Measurements from ENCODE around the gene NCR1. TPM values are rescaled to one million over a fixed set of nuclear protein-coding genes. Genes with fewer than 3 reads are reported as not detected.

NCR1 gene
- total and polyA plus RNA-seq, 10 of the 15 experiments (the other 5 are each of a cell fraction or from before 2014, with no cell fraction given) = 0.06 to 6.9 (median 0.13) TPM; not detected in 7

DNA sequence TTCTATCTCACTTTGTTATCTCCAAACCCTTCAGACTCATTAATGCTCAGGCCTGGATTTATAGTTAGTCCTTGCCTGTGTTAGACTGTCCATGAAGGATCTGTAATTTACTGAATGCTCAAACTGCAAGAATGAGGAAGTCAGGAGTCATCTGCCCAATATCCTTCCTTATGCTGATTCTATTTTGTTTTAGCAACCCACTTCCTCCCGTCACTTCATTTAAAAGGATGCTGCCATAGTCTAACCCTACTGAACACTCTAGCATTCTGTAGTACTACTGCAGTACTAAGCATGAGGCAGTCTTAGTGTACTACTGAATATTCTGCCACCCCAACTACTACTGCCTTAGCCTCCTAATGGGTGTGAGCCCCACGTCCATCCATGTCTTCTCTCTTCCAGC is 30.4 kb upstream of the NCR1 start:
- no peak overlapping the region for H3K4me2 ChIP-seq (ENCODE audit: control insufficient read depth, insufficient read depth)
- H3K79me2 ChIP-seq (ENCODE audit: control insufficient read depth, insufficient read depth, low read length) = no peaks in the 10 kb centered on the region
- no peak overlapping the region for H3K4me3 ChIP-seq
- H3K36me3 ChIP-seq (ENCODE audit: control insufficient read depth in 2 of 2, insufficient read depth in 2 of 2, low read length in 1 of 2) = no peaks in the 10 kb centered on the region
- in situ Hi-C loops (cut with MboI) (no loop called here), intact Hi-C loops (cut with micrococcal nuclease; ENCODE audit: unreplicated experiment) (no loop called here)
- 0% methylated on average over 2 of the region's 2 CpGs for WGBS (ENCODE audit: insufficient coverage, insufficient replicate concordance, low lambda C conversion rate, missing lambda C conversion rate)
- FAIRE-seq = no peak
- H3K27me3 ChIP-seq (replicated peaks in 1 of 2; ENCODE audit: control insufficient read depth in 2 of 2, insufficient read depth in 2 of 2, low read length in 1 of 2) = no peaks in the 10 kb centered on the region; a peak in 1 of 4 replicates
- no peaks in the 10 kb centered on the region; the same call in 2 of the 3 replicates for H3K9me3 ChIP-seq (replicated peaks; ENCODE audit: control insufficient read depth, insufficient read depth, low read length)
- CTCF ChIA-PET = no interaction called here
- POLR2A ChIA-PET = no interaction called here
- no TSS peak for BruUV-seq (replicated peaks)
- TF ChIP-seq SPI1 (IDR thresholded peaks at IDR 0.05; ENCODE audit: borderline replicate concordance, insufficient read depth, low read depth, low read length) (peak; percentile 36; the same call in 1 of the 2 replicates), EZH2 (IDR thresholded peaks at IDR 0.05; ENCODE audit: borderline replicate concordance, control insufficient read depth, low read depth, low read length) (no peak)
- DNase-seq (ENCODE audit: low read depth, low spot score) = no peak
- no peaks in the 10 kb centered on the region for H3K4me1 ChIP-seq (ENCODE audit: control insufficient read depth, insufficient read depth, low read length)
- H4K20me1 ChIP-seq (ENCODE audit: control insufficient read depth, insufficient read depth) = no peaks in the 10 kb centered on the region
- no peak overlapping the region for H3K27ac ChIP-seq (ENCODE audit: control insufficient read depth, insufficient read depth)
- SMC1A ChIA-PET (ENCODE audit: uncharacterized antibody, unreplicated experiment) = interaction anchor here (0.7 kb wide), 1 partner anchor 94 kb away, joined by 3 read pairs; no protein-coding TSS in a partner anchor
- no peak for ATAC-seq
- no peak overlapping the region for H2AFZ ChIP-seq (ENCODE audit: control insufficient read depth, low read depth, low read length)
- RAD21 ChIA-PET (ENCODE audit: unreplicated experiment) = no interaction called here
- H3K9ac ChIP-seq (ENCODE audit: control insufficient read depth, insufficient read depth, low read length) = no peak overlapping the region

DNA sequence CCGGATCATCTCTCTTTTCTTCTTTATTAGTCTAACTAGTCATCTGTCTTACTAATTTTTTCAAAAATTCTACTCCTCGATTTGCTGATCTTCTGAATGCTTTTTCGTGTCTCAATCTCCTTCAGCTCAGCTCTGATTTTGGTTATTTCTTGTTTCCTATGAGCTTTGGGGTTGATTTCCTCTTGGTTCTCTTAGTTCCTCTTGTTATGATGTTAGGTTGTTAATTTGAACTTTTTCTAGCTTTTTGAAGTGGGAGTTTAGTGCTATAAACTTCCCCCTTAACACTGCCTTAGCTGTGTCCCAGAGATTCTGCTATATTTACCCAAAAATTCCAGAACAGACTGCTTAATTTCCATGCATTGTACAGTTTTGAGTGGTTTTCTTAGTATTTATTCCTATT is 28.5 kb upstream of the NCR1 start:
- H3K4me3 ChIP-seq = no peak overlapping the region
- no TSS peak for BruUV-seq (replicated peaks)
- H2AFZ ChIP-seq (ENCODE audit: control insufficient read depth, low read depth, low read length) = no peak overlapping the region
- FAIRE-seq (no peak), DNase-seq (ENCODE audit: low read depth, low spot score) (no peak), ATAC-seq (no peak)
- ChIA-PET CTCF (interaction anchor here (0.9 kb wide), 1 partner anchor 81 kb away, joined by 3 read pairs; no protein-coding TSS in a partner anchor), POLR2A (no interaction called here), SMC1A (ENCODE audit: uncharacterized antibody, unreplicated experiment) (no interaction called here), RAD21 (ENCODE audit: unreplicated experiment) (no interaction called here)
- H3K79me2 ChIP-seq (ENCODE audit: control insufficient read depth, insufficient read depth, low read length) = no peaks in the 10 kb centered on the region
- H3K27me3 ChIP-seq (replicated peaks in 1 of 2; ENCODE audit: control insufficient read depth in 2 of 2, insufficient read depth in 2 of 2, low read length in 1 of 2) = no peaks in the 10 kb centered on the region; a peak in 1 of 4 replicates
- in situ Hi-C loops (cut with MboI) (no loop called here), intact Hi-C loops (cut with micrococcal nuclease; ENCODE audit: unreplicated experiment) (no loop called here)
- H3K27ac ChIP-seq (ENCODE audit: control insufficient read depth, insufficient read depth) = no peak overlapping the region
- H3K9me3 ChIP-seq (replicated peaks; ENCODE audit: control insufficient read depth, insufficient read depth, low read length) = no peaks in the 10 kb centered on the region
- no peak overlapping the region for H3K9ac ChIP-seq (ENCODE audit: control insufficient read depth, insufficient read depth, low read length)
- no peak overlapping the region for H3K4me2 ChIP-seq (ENCODE audit: control insufficient read depth, insufficient read depth)
- H4K20me1 ChIP-seq (ENCODE audit: control insufficient read depth, insufficient read depth) = no peaks in the 10 kb centered on the region
- no peaks in the 10 kb centered on the region for H3K36me3 ChIP-seq (ENCODE audit: control insufficient read depth in 2 of 2, insufficient read depth in 2 of 2, low read length in 1 of 2)
- 10% methylated on average over 3 of the region's 3 CpGs for WGBS (ENCODE audit: insufficient coverage, insufficient replicate concordance, low lambda C conversion rate, missing lambda C conversion rate)
- no peaks in the 10 kb centered on the region for H3K4me1 ChIP-seq (ENCODE audit: control insufficient read depth, insufficient read depth, low read length)
- no peak for TF ChIP-seq MYB (IDR thresholded peaks at IDR 0.05; ENCODE audit: borderline replicate concordance, low read depth, low read length)
- TF ChIP-seq MTA3 (IDR thresholded peaks at IDR 0.05; ENCODE audit: borderline replicate concordance, low read length) = no peak
- no peak for TF ChIP-seq CREM (IDR thresholded peaks at IDR 0.05; ENCODE audit: low read depth)
- TF ChIP-seq, protein P1, sequence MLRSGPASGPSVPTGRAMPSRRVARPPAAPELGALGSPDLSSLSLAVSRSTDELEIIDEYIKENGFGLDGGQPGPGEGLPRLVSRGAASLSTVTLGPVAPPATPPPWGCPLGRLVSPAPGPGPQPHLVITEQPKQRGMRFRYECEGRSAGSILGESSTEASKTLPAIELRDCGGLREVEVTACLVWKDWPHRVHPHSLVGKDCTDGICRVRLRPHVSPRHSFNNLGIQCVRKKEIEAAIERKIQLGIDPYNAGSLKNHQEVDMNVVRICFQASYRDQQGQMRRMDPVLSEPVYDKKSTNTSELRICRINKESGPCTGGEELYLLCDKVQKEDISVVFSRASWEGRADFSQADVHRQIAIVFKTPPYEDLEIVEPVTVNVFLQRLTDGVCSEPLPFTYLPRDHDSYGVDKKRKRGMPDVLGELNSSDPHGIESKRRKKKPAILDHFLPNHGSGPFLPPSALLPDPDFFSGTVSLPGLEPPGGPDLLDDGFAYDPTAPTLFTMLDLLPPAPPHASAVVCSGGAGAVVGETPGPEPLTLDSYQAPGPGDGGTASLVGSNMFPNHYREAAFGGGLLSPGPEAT (IDR thresholded peaks at IDR 0.05; ENCODE audit: low read depth) = no peak
- TF ChIP-seq BMI1 (IDR thresholded peaks at IDR 0.05; ENCODE audit: borderline replicate concordance) = no peak
